ENCODE results near the gene CDH4.

- no peak for TF ChIP-seq CTCF (IDR thresholded peaks at IDR 0.05 in 8 of 11, conservative IDR thresholded peaks at IDR 0.05 in 3 of 11)
- TF ChIP-seq POLR2AphosphoS5 (IDR thresholded peaks at IDR 0.05): no peak
- no peak for TF ChIP-seq POLR2A (IDR thresholded peaks at IDR 0.05)
Observed at GRCh38 chr20:61830241-61830930, 578.3 kb downstream of the CDH4 start.
